Measurements from ENCODE around the gene MYBBP1A.

Gene MYBBP1A

DNA sequence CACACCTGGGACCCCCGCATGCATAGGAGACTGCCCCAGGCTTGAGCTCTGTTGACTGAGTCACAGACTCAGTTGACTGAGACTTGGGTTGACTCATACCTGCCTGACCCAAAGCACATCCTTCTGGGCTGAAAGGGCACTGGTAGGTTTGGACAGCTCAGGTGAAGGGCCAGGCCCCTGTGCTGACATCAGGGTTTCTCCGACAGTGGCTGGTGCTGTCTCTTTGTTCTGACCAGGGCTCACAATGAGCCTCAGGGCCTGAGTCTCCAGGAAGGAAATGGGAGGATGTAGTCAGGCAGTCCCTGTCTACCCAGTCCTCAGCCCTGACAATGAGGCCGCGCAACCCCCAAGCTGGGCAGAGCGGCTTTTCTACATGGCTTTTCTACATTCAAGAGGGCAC lies 50.0 kb downstream of the MYBBP1A start:
- DNase-seq (ENCODE audit: low spot score), result no peak
- in situ Hi-C loops (cut with MboI; ENCODE audit: low pct_unique_long_range_greater_than_20kb, low sequenced_read_pairs, unreplicated experiment), result no loop called here
- TF ChIP-seq, protein P1, sequence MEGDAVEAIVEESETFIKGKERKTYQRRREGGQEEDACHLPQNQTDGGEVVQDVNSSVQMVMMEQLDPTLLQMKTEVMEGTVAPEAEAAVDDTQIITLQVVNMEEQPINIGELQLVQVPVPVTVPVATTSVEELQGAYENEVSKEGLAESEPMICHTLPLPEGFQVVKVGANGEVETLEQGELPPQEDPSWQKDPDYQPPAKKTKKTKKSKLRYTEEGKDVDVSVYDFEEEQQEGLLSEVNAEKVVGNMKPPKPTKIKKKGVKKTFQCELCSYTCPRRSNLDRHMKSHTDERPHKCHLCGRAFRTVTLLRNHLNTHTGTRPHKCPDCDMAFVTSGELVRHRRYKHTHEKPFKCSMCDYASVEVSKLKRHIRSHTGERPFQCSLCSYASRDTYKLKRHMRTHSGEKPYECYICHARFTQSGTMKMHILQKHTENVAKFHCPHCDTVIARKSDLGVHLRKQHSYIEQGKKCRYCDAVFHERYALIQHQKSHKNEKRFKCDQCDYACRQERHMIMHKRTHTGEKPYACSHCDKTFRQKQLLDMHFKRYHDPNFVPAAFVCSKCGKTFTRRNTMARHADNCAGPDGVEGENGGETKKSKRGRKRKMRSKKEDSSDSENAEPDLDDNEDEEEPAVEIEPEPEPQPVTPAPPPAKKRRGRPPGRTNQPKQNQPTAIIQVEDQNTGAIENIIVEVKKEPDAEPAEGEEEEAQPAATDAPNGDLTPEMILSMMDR (IDR thresholded peaks at IDR 0.05; ENCODE audit: extremely low read depth, insufficient read depth, missing control alignments), result no peak

DNA sequence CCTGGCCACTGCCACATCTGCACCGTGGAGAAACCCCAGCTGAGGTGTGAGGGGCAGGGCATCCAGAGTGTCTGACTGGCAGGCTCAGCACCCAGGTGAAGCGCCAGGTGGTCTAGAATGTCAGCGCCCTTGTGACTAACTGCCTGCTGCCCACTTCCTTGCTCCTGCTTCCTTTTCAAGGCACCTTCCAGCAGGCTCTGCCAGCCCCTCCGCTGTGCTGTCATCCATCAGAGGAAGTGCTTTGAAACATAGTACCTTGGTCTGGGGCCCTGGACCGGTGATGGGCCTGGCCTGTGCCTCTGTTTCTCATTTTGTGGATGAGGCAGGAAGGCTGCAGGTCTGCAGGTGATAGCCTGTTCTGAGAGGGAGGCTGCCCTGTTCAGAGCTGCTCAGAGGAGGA lies 51.0 kb downstream of the MYBBP1A start:
- TF ChIP-seq, protein P1 (IDR thresholded peaks at IDR 0.05; ENCODE audit: extremely low read depth, insufficient read depth, missing control alignments), result no peak
- DNase-seq (ENCODE audit: low spot score), result no peak
- in situ Hi-C loops (cut with MboI; ENCODE audit: low pct_unique_long_range_greater_than_20kb, low sequenced_read_pairs, unreplicated experiment), result no loop called here

DNA sequence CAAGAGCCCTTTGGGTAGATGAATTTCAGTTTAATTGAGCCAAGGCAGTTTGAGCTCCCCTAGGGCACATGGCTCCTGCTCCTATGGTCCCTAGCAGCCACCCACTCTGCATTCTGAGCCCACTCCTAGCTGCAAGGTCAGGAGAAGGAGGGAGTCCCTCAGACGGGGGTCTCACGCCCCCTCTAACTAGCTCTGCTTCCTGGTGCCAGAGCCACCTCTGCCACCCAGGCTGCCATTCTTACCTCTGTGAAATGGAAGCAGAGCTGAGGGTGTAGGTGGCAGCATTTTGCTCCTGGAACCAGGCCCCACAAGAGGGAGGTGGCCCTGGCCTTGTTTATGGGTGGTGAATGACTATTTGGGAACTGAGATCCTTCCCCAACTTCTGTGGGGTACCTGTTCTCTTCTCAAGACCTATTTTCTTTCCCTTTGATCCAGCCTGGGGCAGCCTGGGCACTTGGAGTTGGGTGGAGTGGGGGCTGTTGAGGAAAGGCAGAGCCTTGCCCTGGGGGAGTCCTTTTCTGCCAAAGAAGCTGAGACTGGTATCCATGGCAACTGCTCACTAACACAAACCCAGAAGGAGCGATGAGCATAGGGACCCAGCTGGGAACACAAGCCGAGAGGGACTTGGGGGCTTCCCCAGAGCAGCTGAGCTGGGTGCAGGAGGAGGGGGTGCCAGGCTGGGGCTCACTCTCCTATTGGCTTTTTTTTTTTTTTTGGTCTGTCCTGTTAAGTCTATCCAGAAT lies 51.7 kb downstream of the MYBBP1A start:
- in situ Hi-C loops (cut with MboI; ENCODE audit: low pct_unique_long_range_greater_than_20kb, low sequenced_read_pairs, unreplicated experiment), result no loop called here
- TF ChIP-seq, protein P1 (IDR thresholded peaks at IDR 0.05; ENCODE audit: extremely low read depth, insufficient read depth, missing control alignments), result no peak
- no peak for DNase-seq (ENCODE audit: low spot score)

DNA sequence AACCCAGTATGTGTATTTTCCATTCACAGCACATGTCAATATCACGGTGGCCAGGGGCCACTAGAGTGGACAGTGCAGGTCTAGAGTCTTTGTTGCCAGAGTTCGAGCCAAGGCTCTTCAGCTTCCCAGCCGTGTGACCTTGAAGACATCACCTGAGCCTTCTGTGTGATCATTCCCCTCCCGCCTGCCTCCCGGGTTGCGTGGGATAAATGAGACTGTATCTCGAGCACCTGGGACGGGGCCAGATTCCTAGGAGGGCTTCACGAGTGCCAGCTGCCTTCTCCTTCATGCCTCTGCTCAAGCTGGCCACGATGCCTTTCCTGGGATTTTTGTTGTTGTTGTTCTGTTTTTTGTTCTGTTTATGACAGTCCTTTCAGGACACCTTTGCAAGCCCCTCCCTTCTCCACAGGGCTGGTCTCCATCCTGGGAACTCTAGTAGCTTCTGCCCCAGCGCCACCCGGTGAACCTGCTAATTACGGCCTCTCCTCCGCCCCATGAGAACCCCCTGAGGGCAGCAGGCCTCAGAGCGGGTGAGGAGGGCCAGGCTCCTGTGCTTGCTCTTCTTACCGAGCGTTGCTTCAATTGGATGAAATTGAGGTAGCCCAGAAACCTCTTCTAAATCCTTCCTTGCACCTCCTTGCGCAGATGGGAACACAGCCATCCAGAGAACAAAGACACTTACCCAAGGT lies 52.6 kb downstream of the MYBBP1A start:
- TF ChIP-seq, protein P1 (IDR thresholded peaks at IDR 0.05; ENCODE audit: extremely low read depth, insufficient read depth, missing control alignments), result no peak
- no peak for DNase-seq (ENCODE audit: low spot score)
- in situ Hi-C loops (cut with MboI; ENCODE audit: low pct_unique_long_range_greater_than_20kb, low sequenced_read_pairs, unreplicated experiment), result no loop called here

DNA sequence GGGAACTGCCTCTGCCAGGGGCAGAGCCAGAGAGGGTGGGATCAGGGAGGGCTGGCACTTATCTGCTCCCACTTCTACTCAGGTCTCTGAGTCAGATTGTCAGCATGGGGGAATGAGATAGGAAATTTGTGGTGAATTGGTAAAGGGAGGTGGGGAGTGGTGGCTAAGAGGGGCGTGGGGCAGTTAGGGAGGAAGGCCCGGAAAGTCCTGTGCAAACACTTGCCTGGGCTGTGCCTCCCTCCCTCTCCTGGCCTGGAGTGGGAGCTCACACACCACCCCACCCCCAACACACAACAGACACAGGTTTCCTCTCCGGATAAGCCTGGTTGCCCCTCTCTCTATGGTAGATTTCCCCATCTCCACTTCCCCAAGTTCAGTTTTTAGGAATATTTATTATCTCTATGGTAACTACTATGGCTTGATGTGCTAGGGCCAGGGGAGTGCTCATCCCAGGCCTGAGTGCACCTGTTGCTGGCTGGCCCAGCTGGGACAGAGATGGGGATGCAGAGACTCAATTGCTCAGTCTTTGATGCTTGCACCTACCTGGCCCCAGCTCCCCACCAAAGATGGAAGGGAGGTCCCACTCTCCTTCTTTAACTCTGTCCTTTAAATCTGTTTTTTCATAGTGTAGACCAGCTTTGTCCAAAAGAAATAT lies 53.8 kb downstream of the MYBBP1A start:
- TF ChIP-seq, protein P1 (IDR thresholded peaks at IDR 0.05; ENCODE audit: extremely low read depth, insufficient read depth, missing control alignments), result no peak
- no peak for DNase-seq (ENCODE audit: low spot score)
- in situ Hi-C loops (cut with MboI; ENCODE audit: low pct_unique_long_range_greater_than_20kb, low sequenced_read_pairs, unreplicated experiment), result no loop called here

DNA sequence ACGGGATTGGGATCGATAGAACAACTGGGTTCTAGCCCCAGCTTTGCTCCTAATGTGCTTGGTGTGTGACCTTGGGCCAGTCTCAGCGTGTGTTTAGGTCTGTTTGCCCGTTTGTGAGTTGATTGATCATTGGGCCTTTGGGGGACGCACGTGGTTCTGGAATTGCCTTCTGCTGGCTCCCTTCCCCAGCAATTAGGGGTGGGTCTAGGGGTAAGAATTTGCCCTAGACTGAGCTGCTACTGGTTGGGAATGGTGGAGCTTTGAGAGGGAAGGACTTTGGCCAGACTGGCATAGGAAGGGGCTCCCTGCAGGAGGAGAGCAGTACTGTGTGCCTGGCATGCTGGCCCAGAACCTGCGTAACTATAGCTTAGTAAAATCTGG lies 55.0 kb downstream of the MYBBP1A start:
- no peak for DNase-seq (ENCODE audit: low spot score)
- TF ChIP-seq, protein P1 (IDR thresholded peaks at IDR 0.05; ENCODE audit: extremely low read depth, insufficient read depth, missing control alignments), result no peak
- in situ Hi-C loops (cut with MboI; ENCODE audit: low pct_unique_long_range_greater_than_20kb, low sequenced_read_pairs, unreplicated experiment), result no loop called here
